ENCODE results near the gene IMPG2. TPM values are rescaled to one million over a fixed set of nuclear protein-coding genes. Genes with fewer than 3 reads are reported as not detected.

Gene IMPG2
- total RNA-seq, 4 donors from 2014 or later = 0.62 to 0.96 (median 0.81) TPM

- Histone ChIP-seq H3K27me3 (no peaks in the 10 kb centered on the region), H3K9me3 (no peaks in the 10 kb centered on the region), H3K4me1 (peaks cover 5 to 25% (median 13%) of the 10 kb centered on the region in 3 donors), H3K4me3 (no peak overlapping the region), H3K27ac (no peak overlapping the region), H3K36me3 (no peaks in the 10 kb centered on the region)
- no peak for ATAC-seq
- WGBS, 2 donors (ENCODE audit: low coverage in 1 of 2) = 78 to 87% methylated on average over 3 to 4 of the region's 4 CpGs
- TF ChIP-seq POLR2A (IDR thresholded peaks at IDR 0.05) (no peak), EP300 (IDR thresholded peaks at IDR 0.05) (no peak), POLR2AphosphoS5 (IDR thresholded peaks at IDR 0.05) (no peak), CTCF (IDR thresholded peaks at IDR 0.05) (no peak)
Measured at GRCh38 chr3:101271728-101272127, 48.6 kb downstream of the IMPG2 start.

GRCh38 chr3:101270149-101270548 is 50.2 kb downstream of the IMPG2 start:
- TF ChIP-seq POLR2AphosphoS5 (IDR thresholded peaks at IDR 0.05) (no peak), POLR2A (IDR thresholded peaks at IDR 0.05) (no peak), EP300 (IDR thresholded peaks at IDR 0.05) (no peak), CTCF (IDR thresholded peaks at IDR 0.05) (no peak)
- WGBS, 2 donors (ENCODE audit: low coverage in 1 of 2) = 64 to 90% methylated on average over 2 to 5 of the region's 5 CpGs
- H3K4me1 ChIP-seq = peaks cover 5 to 25% (median 13%) of the 10 kb centered on the region in 3 donors

GRCh38 chr3:101268971-101269671 is 51.3 kb downstream of the IMPG2 start:
- ATAC-seq = peak; percentile 41
- TF ChIP-seq POLR2AphosphoS5 (IDR thresholded peaks at IDR 0.05) (peak; percentile 13), POLR2A (IDR thresholded peaks at IDR 0.05) (no peak), EP300 (IDR thresholded peaks at IDR 0.05) (no peak), CTCF (IDR thresholded peaks at IDR 0.05) (no peak)
- 19 to 29% methylated on average over 3 of the region's 3 CpGs for WGBS, 2 donors (ENCODE audit: low coverage in 1 of 2)
- Histone ChIP-seq H3K36me3 (no peaks in the 10 kb centered on the region), H3K4me1 (peaks cover 5 to 25% (median 13%) of the 10 kb centered on the region in 3 donors), H3K27ac (peak overlapping the region in 3 of 4 donors; percentile 34 to 58 (median 49)), H3K9me3 (no peaks in the 10 kb centered on the region), H3K4me3 (no peak overlapping the region), H3K27me3 (no peaks in the 10 kb centered on the region)

More at GRCh38 chr3:101270149-101270548, 50.2 kb downstream of the IMPG2 start:
- Histone ChIP-seq H3K4me3 (no peak overlapping the region), H3K27ac (peak overlapping the region in 1 of 4 donors; percentile 14), H3K9me3 (no peaks in the 10 kb centered on the region), H3K27me3 (no peaks in the 10 kb centered on the region), H3K36me3 (no peaks in the 10 kb centered on the region)
- no peak for ATAC-seq

- no peaks in the 10 kb centered on the region for H3K36me3 ChIP-seq
- no peaks in the 10 kb centered on the region for H3K27me3 ChIP-seq
- WGBS, 2 donors (ENCODE audit: low coverage in 1 of 2) = 44 to 100% methylated on average over 1 to 2 of the region's 2 CpGs
- peak overlapping the region in 2 of 4 donors; percentile 34 to 58 for H3K27ac ChIP-seq
- H3K4me3 ChIP-seq = no peak overlapping the region
- TF ChIP-seq POLR2A (IDR thresholded peaks at IDR 0.05) = no peak
- no peak for TF ChIP-seq CTCF (IDR thresholded peaks at IDR 0.05)
- no peak for TF ChIP-seq POLR2AphosphoS5 (IDR thresholded peaks at IDR 0.05)
- no peak for TF ChIP-seq EP300 (IDR thresholded peaks at IDR 0.05)
- peaks cover 5 to 25% (median 13%) of the 10 kb centered on the region in 3 donors for H3K4me1 ChIP-seq
- ATAC-seq = no peak
- H3K9me3 ChIP-seq = no peaks in the 10 kb centered on the region
Measured at GRCh38 chr3:101268141-101268540, 52.2 kb downstream of the IMPG2 start.

- Histone ChIP-seq H3K27ac (no peak overlapping the region), H3K27me3 (no peaks in the 10 kb centered on the region), H3K36me3 (no peaks in the 10 kb centered on the region), H3K9me3 (no peaks in the 10 kb centered on the region), H3K4me3 (no peak overlapping the region), H3K4me1 (peaks cover 5 to 25% (median 13%) of the 10 kb centered on the region in 3 donors)
- TF ChIP-seq EP300 (IDR thresholded peaks at IDR 0.05) (no peak), POLR2AphosphoS5 (IDR thresholded peaks at IDR 0.05) (no peak), CTCF (IDR thresholded peaks at IDR 0.05) (no peak), POLR2A (IDR thresholded peaks at IDR 0.05) (no peak)
- no peak for ATAC-seq
Measured at GRCh38 chr3:101266566-101266965, 53.8 kb downstream of the IMPG2 start.
